Fibroblast of lung (primary cell): Measurements from ENCODE around the gene OXSR1.

Source experiments
- EZH2 ChIP-seq: IDR thresholded peaks from 2 replicates; pipeline ENCODE4 v1.5.1; 2012; ENCODE audit warnings: low read length, control low read depth, mild to moderate bottlenecking; ENCODE audit errors: missing control alignments
- TF ChIP-seq, protein P1 (sequence below), 2 donors: IDR thresholded peaks in 1 of 2; conservative IDR thresholded peaks in 1 of 2; 1 replicate in 1 of 2; 2 replicates in 1 of 2; pipeline ENCODE4 v1.5.1; 2011 to 2012; ENCODE audit warnings: low read length in 2 of 2, control low read depth in 1 of 2, inconsistent platforms in 1 of 2, low read depth in 1 of 2, mild to moderate bottlenecking in 1 of 2

- TF ChIP-seq, protein P1, sequence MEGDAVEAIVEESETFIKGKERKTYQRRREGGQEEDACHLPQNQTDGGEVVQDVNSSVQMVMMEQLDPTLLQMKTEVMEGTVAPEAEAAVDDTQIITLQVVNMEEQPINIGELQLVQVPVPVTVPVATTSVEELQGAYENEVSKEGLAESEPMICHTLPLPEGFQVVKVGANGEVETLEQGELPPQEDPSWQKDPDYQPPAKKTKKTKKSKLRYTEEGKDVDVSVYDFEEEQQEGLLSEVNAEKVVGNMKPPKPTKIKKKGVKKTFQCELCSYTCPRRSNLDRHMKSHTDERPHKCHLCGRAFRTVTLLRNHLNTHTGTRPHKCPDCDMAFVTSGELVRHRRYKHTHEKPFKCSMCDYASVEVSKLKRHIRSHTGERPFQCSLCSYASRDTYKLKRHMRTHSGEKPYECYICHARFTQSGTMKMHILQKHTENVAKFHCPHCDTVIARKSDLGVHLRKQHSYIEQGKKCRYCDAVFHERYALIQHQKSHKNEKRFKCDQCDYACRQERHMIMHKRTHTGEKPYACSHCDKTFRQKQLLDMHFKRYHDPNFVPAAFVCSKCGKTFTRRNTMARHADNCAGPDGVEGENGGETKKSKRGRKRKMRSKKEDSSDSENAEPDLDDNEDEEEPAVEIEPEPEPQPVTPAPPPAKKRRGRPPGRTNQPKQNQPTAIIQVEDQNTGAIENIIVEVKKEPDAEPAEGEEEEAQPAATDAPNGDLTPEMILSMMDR (conservative IDR thresholded peaks at IDR 0.05 in 1 of 2, IDR thresholded peaks at IDR 0.05 in 1 of 2; ENCODE audit: low read depth in 1 of 2, low read length in 2 of 2), result no peak
- no peak for TF ChIP-seq EZH2
Measured at GRCh38 chr3:38122712-38123290, 42.5 kb upstream of the OXSR1 start.
